Measurements from ENCODE around the gene CA5A.
"Not testable (repeated sequence)": the region's sequence is repeated elsewhere in the genome, so short reads cannot be mapped to it uniquely, and the experiment has no call there.

CA5A gene

DNA sequence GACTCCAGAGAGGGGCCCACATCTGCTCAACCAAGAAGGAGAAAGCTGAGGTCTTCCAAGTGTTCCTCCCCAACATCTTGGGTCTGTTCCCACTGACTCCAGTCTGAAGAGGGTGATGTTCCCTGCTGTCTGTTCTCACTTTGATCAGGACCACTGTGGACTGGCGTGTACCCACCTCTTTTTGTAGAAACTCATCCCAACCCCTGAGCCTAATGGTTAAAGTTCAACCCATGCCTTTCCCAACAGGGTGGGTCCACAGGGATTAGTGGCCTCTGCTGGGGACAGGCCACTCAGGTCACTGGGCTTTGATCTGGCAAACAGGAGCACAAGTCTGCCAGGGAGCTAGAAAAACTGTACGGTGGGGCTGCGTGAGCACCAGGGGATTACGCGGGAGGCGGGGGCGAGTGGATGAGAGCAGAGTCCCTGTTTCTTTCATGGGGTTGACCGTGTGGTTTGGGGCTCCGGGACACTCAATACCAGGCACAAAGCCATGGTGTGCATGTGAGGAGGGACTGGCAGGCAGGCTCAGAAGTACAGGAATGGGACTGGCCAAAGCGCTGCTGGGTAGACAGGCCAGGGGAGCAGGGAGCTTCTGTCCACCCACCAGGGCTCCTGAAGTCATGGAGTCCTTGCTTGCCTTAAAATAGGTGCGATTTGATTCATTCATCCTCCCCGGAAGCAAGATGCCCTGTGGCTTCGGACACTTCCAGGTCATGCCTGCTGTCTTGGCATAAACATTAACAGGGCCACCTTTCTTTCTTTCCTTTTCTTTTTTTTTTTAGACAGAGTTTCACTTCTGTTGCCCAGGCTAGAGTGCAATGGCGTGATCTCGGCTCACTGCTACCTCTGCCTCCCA is at the start of gene CA5A:
CA5A (minus strand) TSS at position 155 of the 856 bp plus-strand sequence; CDS start at position 76, 79 bp downstream.
- no peak for DNase-seq

DNA sequence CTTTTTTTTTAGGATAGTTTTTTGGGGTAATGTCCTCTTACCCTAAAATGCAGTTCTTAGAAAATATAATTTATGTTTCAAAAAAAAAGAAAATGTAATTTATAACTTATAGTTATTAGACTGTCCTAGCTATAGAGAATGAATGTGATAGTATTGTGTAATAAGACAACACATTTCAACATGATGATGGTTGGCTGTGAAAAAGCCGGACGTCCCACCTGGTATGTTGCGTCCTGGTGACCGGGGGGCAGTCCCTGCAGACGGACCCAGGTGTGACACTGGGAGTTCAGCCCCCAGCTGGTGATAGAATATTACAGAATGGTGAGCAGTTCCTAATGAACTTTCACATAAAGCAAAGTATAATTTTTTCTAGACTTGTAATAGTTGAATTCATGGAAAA is 49.2 kb upstream of the CA5A start:
- not testable (repeated sequence) for DNase-seq

DNA sequence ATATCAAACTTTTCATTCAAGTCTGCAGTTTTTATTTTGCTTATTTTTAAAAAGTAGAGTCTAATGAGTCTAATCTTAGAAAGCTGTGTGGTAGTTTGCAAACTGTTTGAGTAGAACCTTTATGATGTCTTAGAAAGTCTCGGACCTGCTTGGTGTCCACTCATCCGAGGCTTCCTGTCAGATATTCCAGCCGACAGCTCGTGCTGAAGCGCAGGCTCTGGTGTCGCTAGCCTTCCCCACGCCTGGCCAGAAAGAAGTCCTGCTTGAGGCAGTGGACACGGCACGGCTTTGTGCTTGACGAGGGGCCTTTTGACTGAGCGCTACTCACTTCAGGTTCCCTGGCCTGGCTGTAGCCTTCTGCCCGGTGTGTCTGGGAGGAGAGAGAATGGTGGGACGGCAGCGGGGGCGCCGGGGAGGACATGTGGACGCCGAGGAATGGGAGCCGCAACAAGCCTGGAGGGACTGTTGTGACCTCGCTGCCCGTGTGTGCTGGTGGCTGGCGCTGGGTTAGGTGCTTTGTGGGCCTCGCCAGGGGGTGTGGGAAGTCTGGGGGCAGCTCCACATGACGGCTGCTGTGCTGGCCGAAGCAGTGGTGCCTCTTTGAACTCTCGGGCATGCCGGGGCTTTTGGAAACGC is 48.4 kb upstream of the CA5A start:
- no peak for DNase-seq

DNA sequence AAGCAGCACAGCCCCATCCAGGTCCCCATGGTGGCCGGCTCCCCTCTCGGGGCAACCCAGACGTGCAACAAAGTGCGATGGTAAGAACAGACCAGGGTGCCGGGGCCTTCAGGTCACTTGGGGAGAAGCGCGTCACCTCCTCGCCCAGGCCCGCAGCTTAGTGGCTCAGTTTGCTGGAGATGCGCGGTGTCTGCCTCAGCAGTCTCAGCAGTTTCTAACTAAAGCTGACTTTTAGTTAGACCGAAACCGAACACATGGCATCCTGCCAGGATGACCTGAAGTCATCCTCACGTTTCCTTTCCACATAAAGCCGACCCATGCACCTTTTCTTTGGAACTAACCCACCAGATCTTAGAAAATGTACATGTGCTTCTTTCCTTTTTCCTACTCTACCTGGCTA is 47.9 kb upstream of the CA5A start:
- DNase-seq, result not testable (repeated sequence)

DNA sequence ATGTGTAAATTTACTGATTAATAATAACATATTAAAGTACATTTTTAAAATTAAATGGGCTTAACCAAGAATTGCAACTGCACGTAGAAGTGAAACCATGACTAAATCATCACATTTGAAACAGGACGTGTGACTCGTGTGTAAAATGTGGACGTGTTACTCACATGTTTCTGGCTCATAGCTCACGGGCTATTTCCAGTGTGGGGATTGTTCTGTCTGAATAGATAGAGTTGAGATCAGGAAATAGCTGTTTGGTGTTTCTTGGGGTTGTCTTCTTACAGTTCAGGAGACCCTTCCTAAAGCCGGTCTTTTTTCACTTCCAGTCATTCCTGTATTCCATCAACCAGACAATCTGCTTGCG is 47.4 kb upstream of the CA5A start:
- DNase-seq, result not testable (repeated sequence)

GRCh38 chr16:87983072-87983736 is 46.9 kb upstream of the CA5A start:
- not testable (repeated sequence) for DNase-seq

- DNase-seq, result no peak
Measured at GRCh38 chr16:87982581-87983041, 46.3 kb upstream of the CA5A start.

- not testable (repeated sequence) for DNase-seq
Measured at GRCh38 chr16:87981376-87981775, 45.0 kb upstream of the CA5A start.

DNA sequence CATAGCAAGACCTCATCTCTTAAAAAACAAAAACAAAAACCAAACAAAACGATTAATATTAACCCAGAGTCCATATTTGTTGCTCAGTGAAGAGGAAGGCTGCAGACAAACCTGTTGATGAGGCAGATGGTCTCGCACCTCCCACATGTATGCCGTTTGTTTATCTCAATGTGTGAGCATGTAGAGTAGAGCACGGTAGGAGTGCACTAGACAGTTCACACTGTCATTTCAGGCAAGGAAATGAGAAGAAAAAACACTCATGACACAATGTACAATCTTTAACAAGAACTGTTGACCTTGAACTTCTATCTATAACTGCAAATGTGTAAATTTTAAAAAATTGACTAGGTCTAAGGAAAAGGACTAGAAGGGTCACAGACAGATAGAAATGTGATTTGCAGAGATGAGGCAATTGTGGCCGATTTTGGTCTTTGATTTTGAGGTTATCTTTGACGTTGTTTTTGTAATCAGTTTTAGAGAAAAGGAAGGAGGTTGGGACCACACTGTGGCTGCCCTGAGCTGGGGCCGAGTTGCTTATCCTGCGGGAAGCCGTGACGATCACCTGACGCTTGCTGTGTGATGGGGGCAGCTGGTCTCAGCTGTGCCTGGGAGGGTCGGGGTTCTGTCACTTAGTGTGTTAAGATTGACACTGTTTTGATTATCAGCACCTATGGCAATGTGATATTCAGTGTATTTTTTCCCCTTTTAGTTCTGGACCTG is 43.7 kb upstream of the CA5A start:
- DNase-seq, result not testable (repeated sequence)

- DNase-seq, result no peak
Measured at GRCh38 chr16:87979352-87979751, 43.0 kb upstream of the CA5A start.

DNA sequence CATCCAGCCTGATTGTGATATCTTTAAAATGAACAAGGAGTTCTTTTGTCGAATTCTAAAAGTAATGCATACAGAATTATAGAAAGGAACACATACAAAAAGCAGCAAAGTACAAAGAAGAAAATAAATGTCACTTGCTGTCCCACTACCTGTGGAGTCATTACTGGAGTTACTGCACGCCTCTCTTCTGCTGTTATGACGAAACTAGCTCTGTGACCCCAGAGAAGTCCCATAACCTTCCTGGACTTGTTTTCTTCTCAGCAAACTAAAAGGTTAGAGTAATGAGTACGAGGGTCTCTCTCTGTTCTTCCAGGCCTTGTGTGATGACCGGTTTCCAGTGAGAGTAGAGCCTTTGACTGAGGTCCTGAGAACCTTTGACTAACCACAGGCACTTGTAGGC is 41.8 kb upstream of the CA5A start:
- no peak for DNase-seq

DNA sequence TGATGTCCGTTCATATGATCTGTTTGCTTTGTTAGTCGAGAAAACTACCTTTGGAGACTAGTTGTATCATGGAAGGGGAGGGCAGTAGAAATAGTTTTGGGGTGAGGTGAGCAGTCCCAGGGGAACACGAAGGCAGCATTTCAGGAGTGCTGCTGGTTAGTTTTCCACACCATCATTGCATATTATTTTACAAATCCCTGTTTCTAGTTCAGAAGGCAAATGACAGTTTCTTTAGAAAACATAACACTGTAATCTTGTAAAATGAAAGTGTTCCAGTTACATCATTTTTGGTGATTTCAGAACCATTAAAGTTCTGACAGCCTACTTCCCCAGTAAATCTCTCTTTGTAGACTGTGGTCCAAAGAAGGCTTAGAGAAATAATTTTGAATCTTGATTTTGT is 40.3 kb upstream of the CA5A start:
- no peak for DNase-seq

DNA sequence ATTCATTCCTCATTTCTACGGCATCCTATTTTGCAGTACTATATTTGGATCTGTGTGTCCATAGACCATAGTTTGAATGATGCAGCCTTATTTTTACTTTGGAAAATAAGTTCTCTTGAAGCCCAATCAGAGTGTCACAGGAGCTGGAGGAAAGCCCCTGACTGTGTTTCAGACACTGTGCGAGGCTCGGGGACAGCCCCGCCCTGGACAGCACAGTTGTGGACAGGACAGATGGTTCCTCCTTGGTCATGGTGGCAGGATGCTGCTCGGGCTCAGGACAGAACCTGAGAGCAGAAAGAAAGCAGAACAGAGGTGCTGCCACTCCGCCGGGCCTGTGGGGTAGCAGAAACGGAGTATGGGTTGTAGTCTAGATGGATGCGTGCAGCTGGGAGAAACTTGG is 37.8 kb upstream of the CA5A start:
- DNase-seq, result no peak

DNA sequence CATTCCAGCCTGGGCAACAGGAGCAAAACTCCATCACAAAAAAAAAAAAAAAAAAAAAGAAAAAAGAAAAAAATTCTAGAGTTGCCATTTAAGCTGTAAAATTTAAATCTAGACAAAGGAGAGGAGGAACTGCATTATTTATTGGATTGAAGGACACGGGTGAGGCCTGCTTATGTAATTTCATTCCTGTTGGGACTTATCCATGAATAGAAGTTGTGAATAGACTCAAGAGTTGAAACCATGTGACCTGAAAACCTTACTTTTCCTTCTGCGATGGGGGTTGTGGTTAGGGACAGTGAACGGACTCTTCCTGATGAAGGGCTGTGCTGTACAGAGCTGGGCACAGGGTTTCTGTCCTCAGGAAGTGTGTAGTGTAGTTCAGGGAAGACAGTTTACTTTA is 37.4 kb upstream of the CA5A start:
- no peak for DNase-seq

DNA sequence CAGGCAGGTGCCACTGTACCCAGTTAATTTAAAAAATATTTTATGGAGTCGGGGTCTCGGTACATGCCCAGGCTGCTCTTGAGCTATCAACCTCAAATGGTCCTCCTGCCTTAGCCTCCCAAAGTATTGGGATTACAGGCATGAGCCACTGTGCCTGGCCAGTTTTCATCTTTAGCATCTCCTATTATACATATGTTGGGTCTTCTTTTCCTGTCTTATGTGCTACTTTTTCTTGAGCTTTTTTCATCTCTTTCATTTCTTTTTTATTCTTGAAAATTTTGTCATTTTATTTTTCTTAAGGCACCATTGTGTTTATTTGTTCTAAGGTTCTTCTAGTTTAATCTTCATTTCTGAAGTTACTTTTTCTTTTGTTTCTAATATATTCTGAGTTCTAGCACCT is 35.6 kb upstream of the CA5A start:
- no peak for DNase-seq

DNA sequence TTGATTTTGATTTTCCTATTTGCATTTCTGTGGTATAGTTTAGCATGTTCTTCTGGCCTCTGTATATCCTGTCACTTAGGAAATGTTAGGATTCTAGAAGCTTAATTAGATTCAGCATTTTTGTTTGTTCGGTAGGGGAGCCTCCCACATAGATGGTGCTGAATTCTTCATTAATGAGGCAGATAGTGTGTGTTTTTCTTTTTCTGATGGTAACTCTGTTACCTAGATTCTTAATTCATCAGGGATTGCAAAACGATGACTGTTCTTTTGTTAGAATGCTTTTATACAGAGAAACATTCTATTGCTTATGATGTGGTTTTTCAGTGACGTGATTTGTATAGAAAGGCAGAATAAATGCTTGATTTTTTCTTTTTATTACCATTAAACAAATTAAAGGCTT is 33.9 kb upstream of the CA5A start:
- DNase-seq, result no peak

- no peak for DNase-seq
Measured at GRCh38 chr16:87968541-87968940, 32.2 kb upstream of the CA5A start.

- no peak for DNase-seq
Measured at GRCh38 chr16:87966685-87967185, 30.4 kb upstream of the CA5A start.

DNA sequence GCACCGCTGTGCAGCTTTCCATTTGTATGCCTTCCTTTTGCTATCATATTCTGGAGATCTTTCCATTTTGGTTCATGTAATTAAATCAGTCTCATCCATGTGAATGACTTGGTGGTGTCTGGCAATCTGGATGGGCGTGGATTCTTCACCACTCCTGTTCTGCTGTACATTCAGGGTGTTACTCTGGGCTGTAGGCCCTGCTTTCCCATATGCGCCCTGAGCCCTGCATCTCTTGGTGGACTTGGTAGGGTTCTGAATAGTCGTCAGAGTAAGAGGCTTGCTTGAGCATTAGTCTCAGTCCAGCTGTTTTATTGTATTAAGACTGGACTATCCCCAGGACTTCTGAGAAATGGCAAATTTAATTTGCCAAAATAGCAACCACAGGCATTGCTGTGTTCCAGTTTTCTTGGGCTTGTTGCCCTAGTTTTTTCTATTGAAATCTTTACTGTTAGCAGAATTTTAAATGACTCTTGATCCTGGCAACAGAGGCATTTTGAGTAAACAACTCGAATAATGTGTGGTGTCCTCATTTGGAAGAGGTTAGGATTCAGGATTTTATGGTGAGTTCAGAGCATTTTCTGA is 29.8 kb upstream of the CA5A start:
- DNase-seq, result no peak

DNA sequence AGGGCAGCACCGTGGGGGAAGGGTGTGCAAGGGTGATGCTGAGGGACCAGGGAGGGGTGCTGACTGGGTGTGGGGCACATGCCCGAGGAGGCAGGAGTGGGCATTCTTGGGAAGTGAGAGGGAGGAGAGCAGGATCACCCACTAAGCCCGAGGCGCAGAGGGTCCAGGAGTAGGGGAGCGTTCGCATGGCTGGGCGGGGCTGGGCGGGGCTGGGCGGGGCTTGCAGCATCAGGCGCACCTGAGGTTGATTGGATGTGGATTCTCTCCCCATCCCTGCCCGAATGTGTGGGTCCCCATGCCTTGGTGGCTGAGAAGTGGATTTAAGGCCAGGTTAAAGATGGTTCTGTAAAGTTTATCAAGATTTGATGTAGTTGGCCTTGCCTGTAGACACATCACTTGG is 29.1 kb upstream of the CA5A start:
- no peak for DNase-seq

- DNase-seq, result no peak
Measured at GRCh38 chr16:87964049-87964659, 27.8 kb upstream of the CA5A start.

DNA sequence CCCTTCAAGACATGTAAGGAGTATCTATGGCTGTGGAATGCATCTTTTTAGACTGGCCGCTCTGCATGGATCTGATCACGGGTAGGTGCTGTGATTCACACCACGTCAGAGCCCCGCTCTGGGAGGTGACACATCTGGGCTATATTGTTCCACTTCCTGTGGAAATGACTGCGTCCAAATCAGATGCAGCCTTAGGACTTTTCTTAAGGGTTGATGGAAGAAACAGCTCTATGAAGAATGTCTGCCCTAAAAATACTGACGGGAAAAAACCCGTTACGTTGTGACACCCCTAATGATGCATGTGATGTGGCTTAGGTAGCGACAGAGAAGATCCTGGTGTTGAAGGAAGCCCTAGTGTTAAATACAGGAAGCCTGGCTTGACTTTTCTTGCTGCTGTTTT is 27.1 kb upstream of the CA5A start:
- no peak for DNase-seq

Measured in NCI-H1105 (cell line).